GM19452 (cell line): Measurements from ENCODE around the gene ACTR10.

Source experiments
- ATAC-seq: cut with Tn5 transposase; IDR thresholded peaks from one replicate; pipeline ENCODE4 v1.9.1; 2021; ENCODE audit not compliant: unreplicated experiment

ACTR10 gene

DNA sequence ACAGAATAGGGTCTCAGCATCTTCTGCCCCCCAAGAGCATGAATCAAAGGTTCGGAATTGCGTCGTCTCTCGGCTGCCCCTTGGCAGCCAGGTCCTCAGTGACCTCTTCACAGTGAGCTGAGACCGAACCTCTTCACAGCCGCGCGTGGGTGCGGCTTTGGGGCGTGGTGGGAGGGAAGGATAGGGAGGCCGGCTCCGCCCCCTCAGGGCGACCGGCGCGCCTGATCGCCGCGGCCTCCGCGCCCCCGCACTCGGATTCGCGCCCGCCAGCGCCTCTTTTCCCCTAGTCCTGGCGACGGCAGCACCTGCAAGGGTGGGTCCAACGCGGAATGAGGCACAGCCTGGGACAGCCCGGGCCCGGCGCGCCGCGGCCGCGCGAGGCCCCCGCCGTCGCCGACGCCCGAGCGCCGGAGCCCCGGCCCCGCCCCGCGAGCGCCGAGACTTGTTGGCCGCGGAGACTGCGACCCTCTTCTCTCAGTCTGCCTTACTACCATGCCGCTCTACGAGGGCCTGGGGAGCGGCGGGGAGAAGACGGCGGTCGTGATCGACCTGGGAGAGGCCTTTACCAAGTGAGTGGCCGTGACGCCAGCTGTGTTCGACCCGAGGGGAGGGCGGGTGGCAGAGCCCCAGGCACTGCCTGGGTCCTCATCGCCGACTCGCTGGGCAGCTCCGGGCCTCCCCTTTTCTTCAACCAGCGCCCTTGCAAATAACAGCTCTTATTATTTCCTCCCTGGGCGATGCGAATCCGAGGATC is at the start of gene ACTR10:
Gene ACTR10 (plus strand): TSS at position 424 of the 754 bp plus-strand sequence. CDS start 69 bp downstream, at position 493.
- peak; percentile 93 for ATAC-seq

DNA sequence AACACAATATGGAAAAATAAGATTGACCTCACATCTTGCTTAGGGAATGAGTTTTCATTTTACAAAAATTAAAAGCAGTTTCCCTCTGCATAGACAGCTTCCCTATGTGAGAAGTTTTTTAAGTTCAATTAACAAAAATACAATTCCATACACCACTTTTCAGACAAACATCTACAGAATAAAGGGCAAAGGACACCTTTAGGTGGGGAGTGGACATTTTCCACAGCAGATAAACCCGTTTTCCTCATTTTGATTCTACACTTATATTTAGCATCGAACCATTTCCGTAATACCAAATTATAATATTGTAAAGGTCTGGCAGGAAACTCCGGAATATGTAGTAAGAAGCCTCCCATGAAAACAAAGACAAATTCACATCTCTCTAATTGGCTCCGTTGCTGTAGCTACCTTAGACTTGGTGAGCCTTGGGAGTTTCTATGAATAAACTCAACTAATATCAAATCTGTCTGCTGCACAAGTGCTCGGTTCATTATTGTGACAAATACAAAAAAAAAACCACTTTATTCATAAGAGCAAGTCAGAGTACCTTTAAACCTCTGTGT is 49.6 kb upstream of the ACTR10 start:
- no peak for ATAC-seq

DNA sequence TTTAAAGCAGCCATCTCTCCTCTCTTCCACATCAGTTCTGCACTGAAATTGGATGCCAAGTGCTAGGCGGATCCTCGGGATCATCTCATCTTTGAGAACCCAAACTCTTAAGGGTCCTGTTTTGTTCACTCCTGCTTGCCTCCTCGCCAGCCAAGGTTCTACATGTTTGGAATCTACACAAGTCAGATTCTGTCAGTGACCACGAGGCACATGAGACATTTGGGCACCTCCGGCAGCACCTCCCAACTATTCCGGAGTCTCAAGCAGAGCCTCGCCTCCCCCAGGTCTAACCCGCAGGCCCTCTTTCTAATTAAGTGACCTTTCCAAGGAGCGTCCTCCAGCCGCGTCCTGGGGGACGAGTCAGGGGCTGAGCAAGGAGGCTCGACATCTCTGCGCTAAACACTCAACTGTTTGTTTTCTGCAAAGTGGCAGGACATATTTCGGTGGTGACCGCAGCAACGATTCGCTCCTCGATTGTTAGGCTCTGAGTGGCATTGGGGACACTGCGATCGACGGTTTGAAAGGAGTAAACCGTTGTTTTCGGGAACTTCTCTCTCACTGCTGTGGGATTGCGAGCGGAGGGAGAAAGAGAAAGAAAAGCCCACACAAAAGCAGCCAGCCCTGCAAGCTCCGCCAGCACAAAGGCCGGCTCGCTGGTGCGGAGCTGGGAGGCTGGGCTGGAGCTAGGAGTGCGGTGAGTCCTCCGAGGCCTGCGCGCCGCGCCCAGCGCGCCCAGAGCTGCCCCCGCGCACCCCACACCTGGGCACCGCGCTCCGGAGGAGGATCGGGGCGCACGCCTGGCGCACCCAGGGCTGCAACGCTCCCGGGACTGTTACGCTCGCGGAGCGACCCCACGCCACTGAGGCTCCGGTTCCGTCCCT is 48.6 kb upstream of the ACTR10 start:
- peak; percentile 33 for ATAC-seq

DNA sequence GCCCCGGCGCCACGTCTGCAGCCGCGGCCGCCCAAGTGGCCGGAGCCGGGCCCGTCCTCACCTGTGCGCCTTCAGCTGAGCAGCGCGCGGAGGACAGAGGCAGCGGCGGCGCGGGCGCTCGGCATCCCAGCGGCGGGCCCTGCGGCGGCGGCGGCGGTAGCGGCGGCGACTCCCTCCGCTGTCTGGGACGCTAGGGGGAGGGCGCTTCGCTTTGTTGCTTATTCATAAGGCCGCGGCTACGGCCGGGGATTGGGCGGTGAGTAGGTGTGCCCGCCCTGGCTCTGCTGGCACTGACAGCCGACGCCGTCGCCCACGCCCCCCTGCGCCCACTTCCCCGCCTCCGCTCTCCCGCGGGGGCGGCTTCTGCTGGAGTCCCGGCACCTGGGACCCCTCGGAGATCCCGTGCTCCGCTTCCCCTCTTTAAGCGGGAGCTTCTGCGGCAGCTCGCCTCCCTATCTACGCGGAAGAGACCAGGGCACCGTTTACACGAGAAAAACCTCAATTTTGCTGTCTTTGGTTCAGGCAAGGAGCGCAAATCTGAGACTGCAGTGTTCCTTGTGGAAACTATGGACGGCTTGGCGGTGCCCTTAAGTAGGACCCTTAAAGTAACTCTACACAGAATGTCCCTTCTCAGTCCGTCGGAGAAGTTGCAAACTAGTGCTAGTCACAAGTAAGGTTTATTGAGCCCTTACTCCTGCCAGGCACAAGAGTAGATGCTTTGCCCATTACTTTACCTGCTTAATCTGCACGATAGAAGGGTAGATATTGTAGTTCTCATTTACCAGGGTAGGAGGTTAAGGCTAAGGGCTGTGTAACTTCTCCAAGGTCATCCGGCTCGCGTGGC is 47.7 kb upstream of the ACTR10 start, which contains the start of gene ARMH4:
Gene ARMH4 (minus strand): TSS at position 200 of the 844 bp plus-strand sequence. CDS start 12,855 bp downstream, outside the sequence.
- peak; percentile 96 for ATAC-seq

DNA sequence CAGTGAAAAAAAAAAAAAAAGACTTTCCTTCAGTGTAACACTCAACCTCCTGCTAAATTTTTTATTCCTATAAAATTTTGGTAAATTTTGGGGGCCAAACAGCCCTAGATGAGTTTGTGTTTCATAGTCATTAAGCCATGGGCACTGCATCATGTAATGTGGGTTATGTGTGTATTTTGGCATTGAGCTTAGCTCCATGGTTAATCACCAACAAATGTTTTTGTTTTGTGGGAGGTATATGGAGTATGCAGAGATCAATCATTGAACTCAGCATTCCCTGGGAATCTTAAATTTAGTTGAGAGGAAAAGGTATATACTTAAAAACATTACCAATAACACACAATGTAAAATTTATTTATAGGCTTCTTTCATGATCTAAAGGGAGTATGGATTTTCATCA is 39.4 kb upstream of the ACTR10 start:
- no peak for ATAC-seq

DNA sequence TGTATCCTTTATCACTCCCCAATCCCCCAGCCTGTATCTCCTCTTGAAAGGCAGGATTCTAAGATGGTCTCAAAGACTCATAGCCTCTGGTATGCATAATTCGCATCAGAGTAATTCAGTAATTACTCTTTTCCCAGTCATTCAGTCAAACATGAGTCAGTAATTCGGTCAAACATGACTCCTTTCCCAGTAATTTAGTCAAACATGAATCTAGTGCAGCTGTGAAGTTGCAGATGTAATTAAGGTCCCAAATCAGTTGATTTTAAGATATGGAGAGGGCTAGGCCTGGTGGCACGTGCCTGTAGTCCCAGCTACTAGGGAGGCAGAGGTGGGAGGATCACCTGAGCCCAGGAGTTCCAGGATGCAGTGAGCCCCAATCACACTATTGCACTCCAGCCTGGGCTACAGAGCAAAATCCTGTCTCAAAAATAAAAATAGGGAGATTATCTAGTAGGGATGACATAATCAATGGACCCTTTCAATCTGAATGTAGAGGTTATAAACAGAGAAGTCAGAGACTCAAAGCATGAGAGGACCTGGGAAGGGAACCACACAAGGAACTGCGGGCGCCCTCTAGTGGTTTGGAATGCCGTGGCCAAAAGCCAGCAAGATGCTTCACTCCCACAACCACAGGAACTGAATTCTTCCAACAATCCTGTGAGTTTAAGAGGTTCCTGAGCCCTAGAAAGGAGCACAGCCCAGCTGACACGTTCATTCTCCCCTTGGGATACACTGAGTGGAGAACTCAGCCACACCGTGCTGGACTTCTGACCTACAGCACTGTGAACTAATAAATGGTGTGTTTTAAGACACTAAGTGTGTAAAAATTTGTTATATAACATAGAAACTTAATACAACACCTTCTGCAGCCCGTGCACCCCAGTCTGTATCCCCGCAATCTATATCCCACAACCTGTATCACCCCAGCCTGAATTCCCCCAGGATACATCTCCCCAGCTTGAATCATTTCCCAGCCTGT is 33.7 kb upstream of the ACTR10 start:
- no peak for ATAC-seq

DNA sequence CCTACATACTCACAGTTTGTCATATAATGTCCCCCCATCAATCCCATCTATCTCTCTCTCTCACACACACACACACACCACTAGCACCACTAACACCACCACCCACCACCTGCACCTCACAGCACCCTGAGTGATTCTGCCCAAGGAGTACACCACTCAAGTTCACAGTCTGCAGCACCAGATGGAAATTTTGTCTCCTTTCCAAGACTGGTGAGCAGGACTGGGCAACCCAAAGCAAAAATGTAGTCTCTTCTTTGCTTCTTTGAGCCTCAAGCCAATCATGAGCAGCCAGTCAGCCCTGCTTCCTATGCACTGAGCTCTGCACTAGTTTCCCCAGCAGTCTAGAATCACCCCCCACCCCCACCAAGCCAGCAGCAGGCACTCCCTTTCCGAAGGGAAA is 32.9 kb upstream of the ACTR10 start:
- no peak for ATAC-seq

DNA sequence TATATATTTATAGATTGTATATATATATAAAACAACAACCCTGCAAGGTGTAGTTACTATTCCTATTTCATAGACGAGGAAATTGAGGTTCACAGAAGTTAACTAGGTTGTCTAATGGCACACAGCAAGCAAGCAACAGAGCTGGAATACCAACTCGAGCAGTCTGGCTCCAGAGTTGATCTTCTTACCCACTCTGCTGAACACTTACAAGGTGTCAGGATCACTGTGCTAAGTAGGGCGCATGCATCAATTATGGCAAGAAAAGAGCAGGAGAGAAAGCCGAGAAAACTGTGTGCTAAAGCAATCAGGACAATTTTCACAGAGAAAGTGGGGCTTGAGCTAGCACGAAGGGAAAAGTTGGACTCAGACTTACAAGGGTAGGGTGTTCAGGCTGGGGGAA is 32.1 kb upstream of the ACTR10 start:
- no peak for ATAC-seq

DNA sequence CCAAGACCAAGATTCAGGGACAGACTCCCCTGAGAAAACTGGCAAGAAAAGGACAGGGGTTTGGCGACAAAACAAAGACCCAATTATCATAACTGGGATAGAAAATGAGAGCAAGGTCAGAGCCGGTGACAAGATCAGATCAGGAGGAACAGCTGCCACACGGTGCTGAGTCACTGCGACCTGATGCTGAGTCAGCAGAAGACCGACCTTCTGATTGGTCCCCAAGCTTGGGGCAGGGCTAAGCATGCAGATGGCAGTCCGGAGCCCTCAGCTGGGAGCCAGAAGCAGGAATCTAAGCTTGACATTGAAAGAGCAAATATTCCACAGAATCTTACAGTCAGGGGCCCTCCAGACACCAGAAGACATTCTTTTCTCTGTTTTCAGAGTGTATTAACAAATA is 28.9 kb upstream of the ACTR10 start:
- ATAC-seq = peak; percentile 77

DNA sequence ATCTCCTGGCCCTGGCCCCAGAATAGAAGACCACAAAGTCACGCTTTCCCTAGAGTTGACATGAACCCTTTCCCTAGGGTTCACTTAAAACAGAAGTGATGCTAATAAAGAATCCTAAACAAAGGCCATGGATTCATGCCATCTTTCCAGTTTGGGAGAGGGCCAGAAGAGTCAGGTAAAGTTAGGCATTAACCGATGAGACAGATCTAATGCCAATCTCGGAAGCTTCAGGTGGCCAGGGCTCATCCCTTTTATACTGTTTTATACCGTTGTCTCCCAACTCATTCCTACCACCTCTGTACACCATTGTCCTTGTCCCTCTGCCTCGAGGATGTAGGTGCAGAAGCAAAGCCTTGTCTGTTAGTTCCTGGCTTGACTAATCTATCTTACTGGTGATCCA is 22.8 kb upstream of the ACTR10 start:
- no peak for ATAC-seq

DNA sequence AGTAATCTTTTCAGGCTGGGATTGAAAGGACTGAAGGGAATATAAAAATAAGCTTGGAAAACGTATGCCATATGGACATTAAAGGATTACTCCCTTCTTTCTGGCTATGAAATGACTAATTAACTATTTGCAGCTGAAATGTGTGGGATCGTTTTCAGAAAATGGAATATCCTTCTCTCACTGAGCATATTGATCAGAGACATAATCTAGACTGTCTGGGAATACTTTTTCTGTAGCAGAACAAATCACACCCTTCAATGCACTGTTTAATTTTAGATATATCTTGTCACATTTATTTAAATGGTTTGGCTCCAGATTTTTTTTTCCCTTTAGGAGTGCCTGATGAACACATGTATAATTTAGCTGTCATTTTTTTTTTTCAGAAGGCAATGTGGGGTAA is 10.8 kb upstream of the ACTR10 start:
- no peak for ATAC-seq

DNA sequence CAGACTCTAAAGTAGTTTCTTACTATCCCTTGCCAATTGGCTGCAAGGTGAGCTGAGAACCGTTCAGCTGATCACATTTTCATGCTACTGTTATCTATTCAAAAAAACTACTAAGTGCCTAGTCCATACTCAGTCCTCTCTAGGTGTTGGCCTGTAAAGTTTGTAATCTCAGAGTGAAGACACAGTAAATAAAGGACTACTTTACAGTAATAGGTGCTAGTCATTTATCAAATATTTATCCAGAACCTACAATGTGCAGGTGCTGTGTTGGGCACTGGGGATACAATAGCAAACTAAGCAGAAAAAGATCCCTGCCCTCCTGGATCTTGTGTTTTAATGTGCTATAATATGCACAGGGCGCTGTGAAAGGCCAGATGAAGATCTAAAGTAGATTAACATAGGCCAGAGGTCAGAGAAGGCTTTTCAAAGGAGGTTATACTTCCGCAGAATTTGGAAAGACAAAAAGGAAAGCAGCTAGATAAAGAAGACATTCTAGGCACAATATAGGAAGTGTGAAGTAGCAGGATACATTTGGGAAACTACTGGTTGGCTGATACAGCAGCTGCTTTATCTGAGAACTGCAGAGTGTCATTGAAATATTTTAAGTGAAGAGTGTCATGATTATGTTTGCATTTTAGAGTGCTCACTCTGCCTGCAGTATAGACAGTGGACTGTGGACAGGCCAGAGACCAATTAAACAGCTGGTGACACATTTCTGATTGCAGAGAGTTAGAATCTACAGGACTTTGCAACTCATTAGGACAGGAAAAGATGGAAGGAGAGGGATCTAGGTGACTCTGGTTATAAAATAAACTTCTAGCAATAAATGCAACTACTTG is 8.0 kb upstream of the ACTR10 start:
- no peak for ATAC-seq

DNA sequence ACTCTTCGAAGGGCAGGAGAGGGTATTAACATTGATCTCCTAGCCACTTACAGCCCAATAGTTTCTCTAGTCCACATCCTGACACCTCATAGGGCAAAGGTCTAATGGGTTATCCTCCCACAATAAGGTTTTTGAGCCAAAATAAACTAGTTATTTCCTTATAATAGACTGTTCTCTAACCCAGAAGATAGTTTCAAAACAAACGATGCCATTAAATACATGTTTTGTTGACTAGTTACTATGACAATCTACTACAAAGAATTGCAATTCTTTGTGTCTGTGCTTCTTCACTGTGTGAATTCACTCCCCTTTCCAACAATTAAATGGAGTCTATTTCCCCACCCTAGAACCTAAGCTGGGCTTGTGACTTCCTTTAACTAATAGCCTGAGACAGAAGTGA is 6.4 kb upstream of the ACTR10 start:
- no peak for ATAC-seq

DNA sequence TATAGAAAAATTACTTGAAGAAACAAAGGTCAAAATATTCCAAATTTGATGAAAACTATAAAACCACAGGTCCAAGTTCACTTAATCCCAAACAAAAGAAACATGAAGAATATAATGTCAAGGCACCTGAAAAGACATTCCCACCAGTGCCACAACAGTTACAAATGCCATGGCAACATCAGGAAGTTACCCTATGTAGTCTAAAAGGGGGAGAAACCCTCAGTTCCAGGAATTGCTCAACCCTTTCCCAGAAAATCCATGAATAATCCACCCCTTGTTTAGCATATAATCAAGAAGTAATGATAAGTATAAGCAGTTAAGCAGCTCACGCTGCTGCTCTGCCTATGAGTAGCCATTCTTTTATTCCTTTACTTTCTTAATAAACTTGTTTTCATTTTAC is 3.8 kb upstream of the ACTR10 start:
- no peak for ATAC-seq

DNA sequence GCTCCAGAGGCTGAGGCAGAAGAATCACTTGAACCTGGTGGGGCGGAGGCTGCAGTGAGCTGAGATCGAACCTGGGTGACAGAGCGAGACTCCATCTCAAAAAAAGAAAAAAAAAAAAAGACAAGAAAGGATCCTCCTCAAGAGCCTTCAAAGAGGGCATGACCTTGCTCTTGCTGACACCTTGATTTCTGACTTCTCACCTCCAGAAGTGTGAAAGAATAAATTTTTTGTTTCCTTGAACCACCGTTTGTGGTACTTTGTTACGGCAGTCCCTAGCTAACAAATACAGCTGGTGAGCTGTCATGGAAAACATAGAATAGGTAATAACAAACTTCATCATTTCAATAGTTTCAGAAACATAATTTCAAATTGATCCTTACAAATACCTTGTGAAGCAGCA is 1.9 kb upstream of the ACTR10 start:
- ATAC-seq = no peak

DNA sequence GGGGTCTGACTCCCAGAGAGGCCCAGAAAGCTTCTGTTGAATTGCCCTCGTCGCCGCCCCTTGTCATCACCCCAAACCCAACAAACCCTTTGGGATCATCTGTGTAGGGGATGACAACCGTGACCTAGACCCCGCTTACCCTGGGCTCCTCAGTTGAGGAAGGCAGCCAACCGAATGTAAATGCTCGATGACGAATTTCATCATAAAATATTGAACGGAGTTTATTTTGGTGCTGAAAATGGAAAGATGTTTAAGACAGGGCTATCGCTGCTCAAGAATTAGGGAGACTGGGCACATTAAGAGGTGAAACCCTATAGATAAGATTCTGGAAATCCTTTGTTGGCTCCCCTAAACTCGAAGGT is 512 bp downstream of the ACTR10 start:
- peak; percentile 3 for ATAC-seq

DNA sequence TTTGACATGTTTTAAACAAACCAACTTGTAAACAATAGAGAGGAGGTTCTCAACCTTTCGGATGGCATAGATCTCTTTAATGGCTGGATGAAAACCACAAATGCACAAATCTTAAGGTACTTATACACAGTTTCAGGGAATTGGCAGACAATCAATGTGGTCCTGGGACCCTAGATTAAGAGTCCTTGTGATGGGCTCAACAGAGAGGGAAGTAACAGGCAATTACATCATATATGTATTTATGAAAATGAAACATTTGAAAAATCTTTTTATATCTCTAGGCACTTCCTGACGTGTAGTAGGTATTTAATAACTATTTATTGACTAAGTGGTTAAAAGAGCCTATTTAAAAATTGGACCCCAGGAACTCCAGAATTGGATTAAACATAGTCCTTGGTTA is 897 bp downstream of the ACTR10 start:
- ATAC-seq = no peak

DNA sequence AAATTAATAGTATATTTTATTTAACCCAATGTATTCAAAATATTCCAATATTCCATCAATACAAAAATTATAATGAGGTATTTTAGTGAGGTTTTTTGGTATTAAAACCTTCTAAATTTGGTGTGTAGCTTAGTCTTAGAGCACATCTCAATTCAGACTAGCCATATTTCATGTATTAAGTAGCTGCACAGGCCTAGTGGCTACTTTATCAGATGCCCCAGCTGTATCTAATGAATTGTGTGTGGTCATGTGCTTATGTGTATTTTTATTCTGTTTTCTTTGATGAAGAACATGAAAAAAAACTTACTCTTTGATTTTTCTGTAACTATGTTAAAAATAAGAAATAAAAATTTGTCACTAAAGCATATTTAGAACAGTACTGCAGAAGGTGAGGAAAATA is 13.2 kb downstream of the ACTR10 start:
- ATAC-seq = no peak
